HG03558 (cell line): ENCODE results near the gene ABTB1.
"Not testable (repeated sequence)": the region's sequence is repeated elsewhere in the genome, so short reads cannot be mapped to it uniquely, and the experiment has no call there.

Experiments
- ATAC-seq: cut with Tn5 transposase; IDR thresholded peaks from one replicate; pipeline ENCODE4 v1.9.1; 2021; ENCODE audit warnings: moderate number of reproducible peaks; ENCODE audit not compliant: unreplicated experiment; ENCODE audit errors: extremely low read depth

Gene ABTB1

DNA sequence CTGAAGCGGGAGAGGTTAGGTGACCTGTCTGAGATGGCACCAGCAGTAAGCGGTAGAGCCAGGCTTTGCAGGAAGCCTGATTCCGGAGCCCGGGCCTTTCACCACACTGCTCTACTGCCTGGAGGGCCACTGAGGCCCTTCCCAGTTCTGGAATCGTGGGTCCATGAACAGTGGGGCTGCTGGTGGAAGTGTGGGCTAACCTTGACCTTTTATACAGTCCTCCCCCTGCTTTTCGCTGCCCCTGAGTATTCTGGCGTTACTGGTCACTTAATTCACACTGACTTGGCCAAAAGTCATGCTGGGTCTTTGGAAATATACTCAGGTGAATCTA lies 2.6 kb upstream of the ABTB1 start:
- no peak for ATAC-seq

- ATAC-seq: no peak
Measured at GRCh38 chr3:127670761-127671522, 1.8 kb upstream of the ABTB1 start.

GRCh38 chr3:127671523-127672428 lies 976 bp upstream of the ABTB1 start:
- no peak for ATAC-seq

- ATAC-seq: no peak
Measured at GRCh38 chr3:127673191-127674100, 694 bp downstream of the ABTB1 start.

DNA sequence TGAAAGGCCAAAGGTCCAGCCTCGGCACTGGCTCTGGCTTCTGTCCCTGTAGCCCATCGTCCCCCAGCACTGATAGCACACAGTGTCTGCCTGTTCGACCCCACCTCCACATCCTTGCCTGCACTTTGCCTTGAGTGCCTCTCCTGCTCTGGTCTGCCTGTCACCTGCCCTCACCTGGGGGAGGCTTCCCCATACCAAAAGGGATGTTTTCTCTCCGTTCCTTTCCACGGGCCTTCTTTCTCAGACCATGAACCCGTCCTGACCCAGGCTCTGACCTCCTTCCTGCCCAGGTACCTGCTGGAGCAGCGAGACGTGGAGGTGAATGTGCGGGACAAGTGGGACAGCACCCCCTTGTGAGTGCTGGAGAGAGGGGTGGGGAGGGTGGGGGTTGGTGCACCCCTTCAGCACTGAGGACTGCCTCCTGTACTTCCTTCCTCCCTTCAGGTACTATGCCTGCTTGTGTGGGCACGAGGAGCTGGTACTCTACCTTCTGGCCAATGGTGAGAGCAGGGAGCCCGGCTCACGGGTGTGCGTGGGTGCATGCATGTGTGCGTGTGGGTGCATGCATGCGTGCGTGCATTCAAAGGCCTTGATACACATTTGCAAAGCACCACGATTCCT lies 1.5 kb downstream of the ABTB1 start:
- ATAC-seq: no peak

GRCh38 chr3:127674790-127675189 lies 2.0 kb downstream of the ABTB1 start:
- no peak for ATAC-seq

- no peak for ATAC-seq
Measured at GRCh38 chr3:127675651-127676391, 3.1 kb downstream of the ABTB1 start.

DNA sequence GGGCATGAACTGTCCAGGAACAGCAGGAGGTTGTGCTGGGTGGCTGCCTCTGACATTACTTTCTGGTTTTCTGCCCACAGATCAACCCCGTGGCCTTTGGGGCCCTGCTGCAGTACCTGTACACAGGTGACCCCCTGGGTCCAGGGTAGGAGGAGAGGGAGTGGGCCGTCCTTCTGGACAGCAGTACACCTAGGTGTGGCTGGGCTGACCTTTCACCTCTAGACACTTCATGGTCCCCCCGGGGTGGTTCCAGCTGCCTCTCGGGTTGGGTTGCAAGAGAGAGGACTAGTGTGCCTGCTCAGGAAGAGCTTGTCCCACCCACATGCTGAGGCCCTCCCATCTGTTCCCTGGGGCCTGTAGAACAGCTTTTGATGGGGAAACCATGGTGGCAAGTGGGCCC lies 3.7 kb downstream of the ABTB1 start:
- ATAC-seq: no peak

GRCh38 chr3:127676921-127677351 lies 4.2 kb downstream of the ABTB1 start:
- no peak for ATAC-seq

DNA sequence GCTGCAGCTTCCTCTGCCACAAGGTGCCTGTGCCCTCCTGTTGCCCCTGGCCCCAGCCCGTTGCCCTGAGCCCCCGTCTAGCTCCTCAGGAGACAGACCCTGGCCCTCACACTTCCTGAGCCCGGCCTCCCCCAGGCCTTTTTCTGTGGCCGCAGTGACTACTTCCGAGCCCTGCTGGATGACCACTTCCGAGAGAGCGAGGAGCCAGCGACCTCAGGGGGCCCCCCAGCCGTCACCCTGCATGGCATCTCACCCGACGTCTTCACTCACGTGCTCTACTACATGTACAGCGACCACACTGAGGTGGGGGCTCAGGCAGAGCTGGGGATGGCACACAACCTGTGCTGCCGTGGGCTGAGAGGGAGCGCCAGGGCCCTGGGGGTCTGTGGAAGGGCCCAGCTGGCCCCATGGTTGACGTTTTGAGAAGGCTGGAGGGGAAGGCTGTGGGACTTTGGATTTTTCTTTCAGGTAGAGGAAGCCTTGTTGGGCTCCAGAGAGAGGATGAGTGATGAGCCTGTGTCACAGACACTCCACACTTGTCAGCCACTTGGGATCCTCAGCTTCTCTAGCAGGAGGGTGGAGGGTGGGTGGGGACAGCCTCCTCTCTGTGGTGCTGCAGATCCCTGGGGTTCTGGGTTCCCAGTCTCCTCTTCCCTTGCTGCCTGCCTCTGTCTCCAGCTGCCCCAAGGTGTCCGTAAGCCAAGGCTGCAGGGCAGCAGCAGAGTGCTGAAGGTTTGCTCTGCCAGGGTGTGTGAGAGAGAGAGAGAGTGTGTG lies 5.0 kb downstream of the ABTB1 start:
- no peak for ATAC-seq

GRCh38 chr3:127678315-127678599 lies 5.5 kb downstream of the ABTB1 start:
- no peak for ATAC-seq

DNA sequence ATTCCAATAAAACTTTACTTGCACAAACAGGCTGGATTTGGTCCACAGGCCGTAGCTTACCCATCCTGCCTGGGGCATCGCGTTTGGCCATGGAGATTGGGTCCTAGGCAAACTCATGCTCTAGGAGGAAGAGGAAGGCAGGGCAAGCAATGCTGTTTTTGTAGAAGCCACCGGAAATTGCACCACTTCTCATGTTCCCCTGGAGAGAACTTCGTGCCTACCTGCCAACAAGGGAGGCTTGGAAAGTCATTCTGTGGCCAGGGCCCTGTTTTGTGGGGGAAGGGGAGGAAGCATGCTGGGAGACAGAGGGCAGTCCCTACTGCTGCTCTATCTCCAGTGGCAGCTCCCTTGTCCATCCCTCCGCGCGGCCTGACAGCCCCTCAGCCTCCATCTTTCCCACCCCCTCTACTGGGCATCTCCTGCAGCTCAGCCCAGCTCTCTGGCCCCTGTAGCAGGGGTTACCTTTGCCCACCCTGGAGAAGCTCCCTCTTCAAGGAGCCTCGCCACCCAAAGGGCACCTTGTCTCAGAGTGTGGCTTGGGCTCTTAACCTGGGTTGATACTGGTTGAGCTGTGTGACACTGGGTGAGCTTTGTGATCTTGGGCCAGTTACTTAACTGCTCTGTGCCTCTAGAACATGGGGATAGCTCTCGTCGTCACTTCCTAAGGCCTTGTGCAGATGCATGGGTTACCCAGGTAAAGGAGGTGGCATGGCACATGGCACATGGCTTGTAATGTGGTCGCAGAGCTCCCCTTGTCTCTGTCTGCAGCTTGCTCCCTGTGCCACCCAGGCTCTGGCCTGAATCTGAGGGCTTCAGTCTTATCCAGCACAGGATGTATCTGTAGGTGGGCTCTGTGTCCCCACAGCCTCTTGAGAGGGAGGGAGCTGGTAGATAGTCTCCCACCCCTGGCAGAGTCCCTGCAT lies 6.1 kb downstream of the ABTB1 start:
- ATAC-seq: no peak

- no peak for ATAC-seq
Measured at GRCh38 chr3:127679534-127680145, 6.9 kb downstream of the ABTB1 start.

DNA sequence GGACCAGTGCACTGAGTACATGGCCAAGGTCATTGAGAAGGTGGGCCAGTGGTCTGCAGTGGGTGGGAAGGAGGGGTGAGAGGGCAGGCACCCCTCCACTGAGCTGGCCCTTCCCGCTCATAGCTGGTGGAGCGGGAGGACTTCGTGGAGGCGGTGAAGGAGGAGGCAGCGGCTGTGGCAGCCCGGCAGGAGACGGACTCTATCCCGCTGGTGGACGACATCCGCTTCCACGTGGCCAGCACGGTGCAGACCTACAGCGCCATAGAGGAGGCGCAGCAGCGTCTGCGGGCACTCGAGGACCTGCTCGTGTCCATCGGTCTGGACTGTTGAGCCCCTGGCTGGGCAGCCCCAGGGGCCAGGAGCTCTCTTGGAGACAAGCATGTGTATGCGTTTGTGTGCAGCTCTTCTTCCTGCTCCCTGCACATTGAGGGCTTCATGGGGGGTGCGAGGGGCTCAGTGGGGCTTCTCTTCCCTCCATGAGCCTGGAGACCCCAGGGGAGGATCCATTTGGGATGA lies 7.5 kb downstream of the ABTB1 start:
- ATAC-seq: no peak

GRCh38 chr3:127680798-127681221 lies 8.1 kb downstream of the ABTB1 start:
- ATAC-seq: no peak

DNA sequence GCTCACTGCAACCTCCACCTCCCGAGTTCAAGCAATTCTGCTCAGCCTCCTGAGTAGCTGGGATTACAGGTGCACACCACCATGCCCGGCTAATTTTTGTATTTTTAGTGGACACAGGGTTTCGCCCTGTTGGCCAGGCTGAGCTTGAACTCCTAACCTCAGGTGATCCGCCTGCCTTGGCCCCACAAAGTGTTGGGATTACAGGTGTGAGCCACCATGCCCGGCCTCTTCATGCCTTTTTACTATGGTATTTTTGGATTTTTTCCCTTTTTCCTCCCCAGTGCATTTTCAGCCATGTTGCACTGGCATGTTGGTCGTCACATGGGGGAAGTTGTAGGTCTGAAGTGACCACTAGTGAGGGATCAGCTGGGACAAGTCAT lies 9.4 kb downstream of the ABTB1 start:
- ATAC-seq: not testable (repeated sequence)

DNA sequence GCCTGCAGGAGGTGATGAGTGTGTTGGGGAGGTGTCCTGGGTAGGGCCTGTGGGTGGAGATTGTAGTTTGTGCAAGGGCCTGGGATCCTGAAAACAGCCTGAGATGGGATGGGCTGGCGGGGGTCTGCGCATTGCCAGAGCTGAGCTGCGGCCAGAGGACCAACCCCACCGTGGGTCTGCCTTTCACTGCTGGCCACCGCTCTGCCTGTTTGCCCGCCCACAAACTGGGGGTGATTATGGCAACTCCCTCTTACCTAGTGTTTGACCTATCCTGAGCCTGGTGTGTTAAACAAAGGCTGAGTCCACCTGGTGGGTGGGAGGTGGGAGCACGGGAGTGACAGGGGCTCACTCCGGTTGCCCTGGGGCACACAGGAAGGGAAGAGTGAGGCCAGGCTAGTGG lies 9.8 kb downstream of the ABTB1 start:
- no peak for ATAC-seq
